Omental fat pad (tissue), 4 donors: Measurements from ENCODE around the gene GPR68. TPM values are rescaled to one million over a fixed set of nuclear protein-coding genes. Genes with fewer than 3 reads are reported as not detected.

Source experiments
- ATAC-seq: fragments of 150-250 bp; one replicate; pipeline ENCODE4 v1.9.1; 2016; ENCODE audit warnings: mild to moderate bottlenecking, moderate library complexity; ENCODE audit not compliant: low FRiP score
- DNase-seq: peaks from one replicate; pipeline ENCODE4 v3.0.0-alpha.2; 2019; ENCODE audit warnings: low spot score
- total RNA-seq, 4 donors: library from RNA; depleted of rRNA; stranded (reverse); fragments of >200 nt; gene quantifications; one replicate each; pipeline ENCODE4 v1.1.0, GENCODE V29; 2016
- TF ChIP-seq, protein P1 (sequence below), 3 donors: fragments of 450-650 bp; IDR thresholded peaks; one replicate each; pipeline ENCODE4 v1.5.1; 2016 to 2017; ENCODE audit warnings: antibody characterized with exemption in 3 of 3, mild to moderate bottlenecking in 3 of 3, moderate library complexity in 2 of 3

Gene GPR68
- total RNA-seq, 4 donors from 2014 or later = 0.19 to 0.36 (median 0.19) TPM; not detected in 1

DNA sequence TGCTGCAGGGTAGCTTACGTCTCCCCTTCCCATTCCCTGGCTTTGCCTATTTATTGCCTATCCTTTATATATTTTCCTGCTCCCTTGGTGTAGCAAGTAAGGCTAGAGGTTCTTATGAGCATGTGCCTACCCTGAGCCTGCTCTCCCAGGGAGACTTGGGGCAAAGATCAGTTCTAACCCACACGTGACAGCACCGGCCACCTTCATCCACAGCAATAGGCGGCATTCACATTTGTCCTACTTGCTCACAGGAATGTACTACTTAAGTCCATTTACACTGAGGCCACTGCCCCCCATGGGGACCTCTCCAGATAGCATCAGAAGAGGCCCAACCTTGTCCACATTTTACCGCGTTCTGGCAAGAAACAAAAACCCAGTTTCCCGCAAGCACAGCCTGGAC lies 8.7 kb downstream of the GPR68 start:
- no peak for ATAC-seq
- TF ChIP-seq, protein P1, sequence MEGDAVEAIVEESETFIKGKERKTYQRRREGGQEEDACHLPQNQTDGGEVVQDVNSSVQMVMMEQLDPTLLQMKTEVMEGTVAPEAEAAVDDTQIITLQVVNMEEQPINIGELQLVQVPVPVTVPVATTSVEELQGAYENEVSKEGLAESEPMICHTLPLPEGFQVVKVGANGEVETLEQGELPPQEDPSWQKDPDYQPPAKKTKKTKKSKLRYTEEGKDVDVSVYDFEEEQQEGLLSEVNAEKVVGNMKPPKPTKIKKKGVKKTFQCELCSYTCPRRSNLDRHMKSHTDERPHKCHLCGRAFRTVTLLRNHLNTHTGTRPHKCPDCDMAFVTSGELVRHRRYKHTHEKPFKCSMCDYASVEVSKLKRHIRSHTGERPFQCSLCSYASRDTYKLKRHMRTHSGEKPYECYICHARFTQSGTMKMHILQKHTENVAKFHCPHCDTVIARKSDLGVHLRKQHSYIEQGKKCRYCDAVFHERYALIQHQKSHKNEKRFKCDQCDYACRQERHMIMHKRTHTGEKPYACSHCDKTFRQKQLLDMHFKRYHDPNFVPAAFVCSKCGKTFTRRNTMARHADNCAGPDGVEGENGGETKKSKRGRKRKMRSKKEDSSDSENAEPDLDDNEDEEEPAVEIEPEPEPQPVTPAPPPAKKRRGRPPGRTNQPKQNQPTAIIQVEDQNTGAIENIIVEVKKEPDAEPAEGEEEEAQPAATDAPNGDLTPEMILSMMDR (IDR thresholded peaks at IDR 0.05) = no peak

DNA sequence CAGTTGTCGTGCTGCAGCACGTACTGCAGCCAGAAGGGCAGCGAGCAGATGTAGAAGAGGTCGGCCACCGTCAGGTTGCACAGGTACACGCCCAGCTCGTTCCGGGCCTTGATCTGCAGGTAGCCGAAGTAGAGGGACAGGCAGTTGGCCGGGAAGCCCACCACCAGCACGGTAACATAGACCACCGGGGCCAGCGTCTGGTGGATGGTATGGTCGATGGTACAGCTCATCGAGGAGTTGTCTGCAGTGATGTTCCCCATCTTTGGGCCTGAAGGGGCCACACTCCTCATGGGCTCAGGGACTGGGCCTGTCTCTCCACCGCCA lies 9.8 kb downstream of the GPR68 start:
- DNase-seq (no peak), ATAC-seq (no peak)
- TF ChIP-seq, protein P1 (IDR thresholded peaks at IDR 0.05) = no peak

More for the DNA sequence above, 8.7 kb downstream of the GPR68 start:
- DNase-seq = no peak

DNA sequence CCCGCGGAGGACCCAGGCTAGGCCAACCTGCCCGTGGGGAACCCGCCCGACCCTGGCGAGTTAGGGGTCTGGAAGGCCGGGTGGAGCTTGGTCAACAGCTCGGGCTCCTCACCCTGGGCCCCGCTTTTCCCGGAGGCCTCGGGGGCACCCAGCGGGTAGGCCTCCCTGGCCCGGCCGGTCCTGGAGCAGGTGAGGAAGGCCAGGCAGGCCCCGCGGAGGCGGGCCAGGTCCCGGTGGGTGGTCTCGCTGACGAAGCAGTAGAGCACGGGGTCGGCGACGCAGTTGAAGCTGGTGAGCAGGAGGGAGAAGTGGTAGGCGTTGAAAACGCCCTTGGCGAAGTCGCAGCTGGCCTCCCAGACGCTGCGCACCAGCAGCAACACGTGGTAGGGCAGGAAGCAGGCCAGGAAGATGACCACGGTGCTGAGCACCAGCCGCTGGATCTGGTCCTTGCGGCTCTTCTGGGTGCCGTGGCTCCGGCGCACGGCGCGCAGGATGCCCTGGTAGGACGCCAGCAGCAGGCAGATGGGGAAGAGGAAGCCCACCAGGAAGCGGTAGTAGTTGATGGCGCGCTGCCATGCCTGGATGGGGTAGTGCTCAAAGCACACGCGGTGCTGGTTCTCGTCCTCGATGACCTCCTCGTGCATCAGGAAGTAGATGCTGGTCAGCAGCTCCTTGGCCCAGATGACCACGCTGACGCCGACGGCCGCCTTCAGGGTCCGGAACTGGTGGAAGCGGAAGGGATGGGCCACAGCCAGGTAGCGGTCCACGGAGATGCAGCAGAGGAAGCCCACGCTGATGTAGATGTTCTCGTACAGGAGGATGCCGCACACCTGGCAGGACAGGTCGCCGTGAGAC lies 10.3 kb downstream of the GPR68 start:
- DNase-seq (no peak), ATAC-seq (peak; percentile 12)
- TF ChIP-seq, protein P1 (IDR thresholded peaks at IDR 0.05) = no peak

DNA sequence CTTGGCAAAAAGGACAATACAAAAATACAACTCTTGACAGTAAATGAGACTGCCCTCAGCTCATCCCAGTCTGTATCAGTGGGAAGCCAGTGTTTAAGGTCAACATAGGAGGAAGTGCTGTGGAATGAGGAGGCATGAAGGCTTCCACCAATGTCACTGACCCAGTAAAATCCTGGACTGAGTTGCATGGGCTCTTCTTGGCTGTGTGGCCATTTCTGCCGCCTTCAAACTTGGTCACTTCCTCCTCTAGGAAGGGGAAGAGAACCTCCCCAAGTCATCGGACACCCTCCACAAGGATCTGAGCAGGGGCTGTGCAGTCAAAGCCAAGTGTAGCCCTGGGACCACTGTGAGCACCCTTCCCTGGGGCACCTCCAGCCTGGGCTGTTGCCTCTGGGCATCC lies 11.9 kb downstream of the GPR68 start:
- ATAC-seq (no peak), DNase-seq (no peak)
- TF ChIP-seq, protein P1 (IDR thresholded peaks at IDR 0.05) = no peak

DNA sequence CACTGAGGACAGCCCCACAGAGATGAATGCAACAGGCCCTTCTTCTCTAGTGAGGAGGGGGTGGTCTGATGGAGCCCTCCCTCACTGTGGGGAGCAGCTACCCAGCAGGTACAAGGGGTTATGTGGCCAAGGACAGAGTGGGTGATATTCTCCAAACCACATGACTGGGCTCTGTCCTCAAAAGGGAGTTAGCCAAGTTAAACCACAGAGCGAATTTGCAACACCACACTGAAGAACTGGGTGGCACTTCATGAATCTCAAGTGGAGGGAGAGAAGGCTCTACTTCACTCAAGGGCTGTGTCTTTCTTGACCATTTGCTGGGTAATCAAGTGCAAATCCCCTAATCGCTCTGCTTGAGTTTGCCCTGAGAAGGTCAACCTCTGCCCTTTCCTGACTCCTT lies 12.5 kb downstream of the GPR68 start:
- DNase-seq (no peak), ATAC-seq (no peak)
- TF ChIP-seq, protein P1 (IDR thresholded peaks at IDR 0.05) = no peak

DNA sequence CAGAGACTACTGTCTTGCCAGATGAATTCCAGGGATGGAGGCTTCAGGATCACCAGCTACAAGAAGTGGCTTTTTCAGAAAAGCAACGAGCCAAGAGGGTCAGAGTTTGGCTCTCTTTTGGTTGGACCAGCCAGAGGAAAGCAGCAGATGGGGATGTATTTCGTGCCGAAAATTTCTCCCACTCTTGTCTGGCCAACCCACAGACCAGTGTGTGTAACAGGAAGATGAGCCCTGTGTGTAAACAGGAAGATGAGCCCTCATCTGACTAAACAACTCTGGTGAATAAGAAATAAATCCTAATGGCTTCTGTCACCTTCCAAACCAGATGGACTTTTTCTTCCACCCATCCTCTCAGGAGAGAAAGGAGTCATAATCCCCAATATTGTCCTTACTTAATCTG lies 13.1 kb downstream of the GPR68 start:
- DNase-seq = no peak
- TF ChIP-seq, protein P1 (IDR thresholded peaks at IDR 0.05) = no peak
- no peak for ATAC-seq

DNA sequence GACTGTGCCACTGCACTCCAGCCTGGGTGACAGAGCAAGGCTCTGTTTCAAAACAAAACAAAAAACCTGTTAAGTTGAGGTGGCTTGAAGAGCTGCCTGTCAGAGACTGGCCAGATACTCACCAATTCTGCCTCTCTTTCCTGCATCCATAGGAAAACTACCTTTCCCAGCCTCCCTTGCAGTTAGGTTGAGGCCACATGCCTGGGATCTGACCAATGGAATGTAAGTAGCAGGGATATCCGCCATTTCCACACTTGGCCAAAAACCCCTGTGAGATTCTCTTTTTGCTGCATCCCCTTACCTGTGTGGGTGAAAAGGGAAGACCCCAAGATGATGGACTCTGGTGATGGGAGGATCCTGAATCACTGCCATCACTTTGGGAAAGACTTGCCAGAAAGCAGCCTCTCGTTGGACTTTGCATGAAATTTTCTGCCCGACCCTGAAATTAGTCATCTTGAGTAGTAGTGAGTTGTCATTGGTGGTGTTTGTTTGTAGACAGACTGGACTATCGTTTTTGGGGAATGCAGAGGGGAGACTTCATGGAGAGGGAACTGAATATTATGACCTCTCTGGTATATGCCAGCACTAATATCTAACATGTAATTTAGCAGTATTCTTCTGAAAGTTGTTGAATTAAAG lies 14.0 kb downstream of the GPR68 start:
- no peak for ATAC-seq
- TF ChIP-seq, protein P1 (IDR thresholded peaks at IDR 0.05) = no peak
- DNase-seq = no peak
